Endothelial cell (in vitro differentiated cells): Measurements from ENCODE around the gene PIP4K2B. TPM values are rescaled to one million over a fixed set of nuclear protein-coding genes. Genes with fewer than 3 reads are reported as not detected.

ENCODE experiments used
- DNase-seq: peaks from one replicate; pipeline ENCODE4 v3.0.0; 2021; ENCODE audit warnings: low spot score
- H3K27ac Mint-ChIP-seq: one replicate; pipeline ENCODE4 v1.8.0; 2021; ENCODE audit warnings: mixed read lengths, inconsistent platforms; ENCODE audit not compliant: unreplicated experiment
- H3K27me3 Mint-ChIP-seq: one replicate; pipeline ENCODE4 v1.8.0; 2021; ENCODE audit warnings: mild to moderate bottlenecking, moderate library complexity, mixed read lengths, inconsistent platforms; ENCODE audit not compliant: unreplicated experiment
- H3K36me3 Mint-ChIP-seq: one replicate; pipeline ENCODE4 v1.8.0; 2021; ENCODE audit warnings: mild to moderate bottlenecking, low read depth, mixed read lengths, inconsistent platforms; ENCODE audit not compliant: unreplicated experiment
- H3K4me1 Mint-ChIP-seq: one replicate; pipeline ENCODE4 v1.8.0; 2021; ENCODE audit warnings: mild to moderate bottlenecking, mixed read lengths, inconsistent platforms; ENCODE audit not compliant: unreplicated experiment
- H3K4me3 Mint-ChIP-seq: one replicate; pipeline ENCODE4 v1.8.0; 2021; ENCODE audit warnings: mild to moderate bottlenecking, mixed read lengths, inconsistent platforms; ENCODE audit not compliant: unreplicated experiment
- H3K9me3 Mint-ChIP-seq: one replicate; pipeline ENCODE4 v1.8.0; 2021; ENCODE audit warnings: mixed read lengths, inconsistent platforms; ENCODE audit not compliant: unreplicated experiment
- CTCF ChIP-seq: fragments of 200-600 bp; sonication (generic); IDR thresholded peaks from one replicate; pipeline ENCODE4 v1.5.0; 2021; ENCODE audit warnings: antibody characterized with exemption; ENCODE audit not compliant: unreplicated experiment
- microRNA-seq: library from miRNA; unstranded; fragments of <30 nt; microRNA quantifications from one replicate; pipeline ENCODE4, GENCODE V29; 2020; ENCODE audit not compliant: unreplicated experiment
- total RNA-seq: library from RNA; stranded (reverse); fragmentation: NEBNext Ultra II Directional; extraction: Animal tissue kit (Norgen Biotek cat#: 25700); gene quantifications from one replicate; pipeline ENCODE4 v1.2.1, GENCODE V29; 2021; ENCODE audit not compliant: unreplicated experiment

PIP4K2B gene
- total RNA-seq, 1 donor from 2014 or later = 91.7 TPM

GRCh38 chr17:38719289-38719942, 79.9 kb downstream of the PIP4K2B start:
- DNase-seq = no peak
- no peak for TF ChIP-seq CTCF
- H3K4me1 Mint-ChIP-seq = peaks cover 16% of the 10 kb centered on the region
- peaks cover 9% of the 10 kb centered on the region for H3K36me3 Mint-ChIP-seq
- no peaks in the 10 kb centered on the region for H3K9me3 Mint-ChIP-seq
- H3K27ac Mint-ChIP-seq = no peak overlapping the region
- H3K4me3 Mint-ChIP-seq = peak overlapping the region; percentile 83
- H3K27me3 Mint-ChIP-seq = peaks cover 13% of the 10 kb centered on the region

GRCh38 chr17:38717139-38717745, 82.1 kb downstream of the PIP4K2B start:
- no peak for TF ChIP-seq CTCF
- H3K4me3 Mint-ChIP-seq = no peak overlapping the region
- H3K27me3 Mint-ChIP-seq = peaks cover 11% of the 10 kb centered on the region
- peaks cover 12% of the 10 kb centered on the region for H3K36me3 Mint-ChIP-seq
- DNase-seq = no peak
- peaks cover 16% of the 10 kb centered on the region for H3K4me1 Mint-ChIP-seq
- H3K9me3 Mint-ChIP-seq = no peaks in the 10 kb centered on the region
- no peak overlapping the region for H3K27ac Mint-ChIP-seq

GRCh38 chr17:38716368-38717005, 82.9 kb downstream of the PIP4K2B start:
- no peak for DNase-seq
- TF ChIP-seq CTCF = no peak
- peaks cover 11% of the 10 kb centered on the region for H3K27me3 Mint-ChIP-seq
- H3K4me1 Mint-ChIP-seq = peaks cover 16% of the 10 kb centered on the region
- H3K36me3 Mint-ChIP-seq = peaks cover 13% of the 10 kb centered on the region
- no peaks in the 10 kb centered on the region for H3K9me3 Mint-ChIP-seq
- H3K4me3 Mint-ChIP-seq = no peak overlapping the region
- no peak overlapping the region for H3K27ac Mint-ChIP-seq

Small RNA genes within 50 kb of the gene (microRNA-seq; reads per million reads assigned to microRNA genes)
- 0.42 reads per million for gene MIR4726
- gene MIR4727 = 0.77 reads per million, percentile 4 among the genes with 10 or more reads in this experiment

Other genes with a start within 250 kb of the PIP4K2B start
- 0.59 TPM for gene SRCIN1, start 193.6 kb downstream of the PIP4K2B start, total RNA-seq
- 1.3 TPM for gene EPOP, start 124.6 kb downstream of the PIP4K2B start, total RNA-seq
- 33.8 TPM for gene MLLT6, start 94.3 kb downstream of the PIP4K2B start, total RNA-seq
- 17.0 TPM for gene CISD3, start 69.2 kb downstream of the PIP4K2B start, total RNA-seq
- 79.4 TPM for gene PCGF2, start 51.2 kb downstream of the PIP4K2B start, total RNA-seq
- 175 TPM for gene PSMB3, start 46.8 kb downstream of the PIP4K2B start, total RNA-seq
- gene CWC25, start 25.8 kb upstream of the PIP4K2B start, total RNA-seq = 18.1 TPM
- 2,464 TPM for gene RPL23, start 54.2 kb upstream of the PIP4K2B start, total RNA-seq
- 146 TPM for gene LASP1, start 70.5 kb upstream of the PIP4K2B start, total RNA-seq
- gene FBXO47, start 167.8 kb upstream of the PIP4K2B start, total RNA-seq = not detected